Heart left ventricle (tissue), 13 donors: ENCODE results near the gene USP15.

Experiments
- POLR2A ChIP-seq, 2 donors: fragments of 450-650 bp; IDR thresholded peaks; one replicate each; pipeline ENCODE4 v1.6.1; 2017; ENCODE audit warnings: antibody characterized with exemption in 2 of 2, mild to moderate bottlenecking in 2 of 2, moderate library complexity in 2 of 2
- TF ChIP-seq, protein P1 (sequence below), 12 donors: fragments of 200-600 bp; sonication (generic) in 4 of 12; IDR thresholded peaks; one replicate each; pipeline versions ENCODE4 v1.5.0 to v1.8.0; 2018 to 2022; ENCODE audit warnings: antibody characterized with exemption in 12 of 12, mild to moderate bottlenecking in 5 of 12
- donor health status: ischemic (EF 13 %, LVEDD 7.1; RV severe dilation, severe dysfunction).
- donor health status: DM: no; HTN: yes; CAD: no.
- donor health status: DM: no; HTN: no; CAD: no.
- donor health status: ischemic (EF 25% LVEDD 6.9; RV normal size, moderate dysfunction).
- donor health status: ischemic (EF 25% LVEDD 5.7; RV mildly dilated, moderate dysfunction).
- donor health status: ischemic (EF 35%, LVEDD 5.7; RV mildly dilated, moderate dysfunction).
- donor health status: nonischemic (EF 11% LVEDD 7.7; RV severe dilation, severe dysfunction).
- donor health status: DM: yes; HTN: yes; CAD: no.
- donor health status: PGD.
- donor health status: ischemic (EF 29% LVEDD 5.4; RV normal size, mild dysfunction).
- donor health status: nonischemic (EF 23%, LVEDD 6.1; RV moderate dilation, normal function).

DNA sequence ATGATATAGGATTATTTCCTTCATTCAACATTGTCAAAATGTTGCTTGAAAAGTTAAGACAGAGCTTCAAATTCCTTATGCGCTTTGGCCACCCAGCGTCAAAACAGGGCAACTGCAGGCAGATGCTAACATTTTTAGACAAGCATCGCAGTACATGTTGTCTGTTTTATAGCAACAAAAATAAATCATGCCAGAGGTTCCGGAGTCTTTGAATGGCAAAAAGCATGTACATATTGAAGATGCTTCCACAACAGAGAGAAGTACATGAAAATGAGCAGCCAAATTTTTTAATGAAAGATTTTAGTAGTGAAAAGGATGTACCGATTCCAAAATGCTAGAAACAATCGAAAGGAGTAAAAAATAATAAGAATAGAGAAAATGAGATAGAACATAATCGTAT lies 49.8 kb upstream of the USP15 start:
- TF ChIP-seq, protein P1, sequence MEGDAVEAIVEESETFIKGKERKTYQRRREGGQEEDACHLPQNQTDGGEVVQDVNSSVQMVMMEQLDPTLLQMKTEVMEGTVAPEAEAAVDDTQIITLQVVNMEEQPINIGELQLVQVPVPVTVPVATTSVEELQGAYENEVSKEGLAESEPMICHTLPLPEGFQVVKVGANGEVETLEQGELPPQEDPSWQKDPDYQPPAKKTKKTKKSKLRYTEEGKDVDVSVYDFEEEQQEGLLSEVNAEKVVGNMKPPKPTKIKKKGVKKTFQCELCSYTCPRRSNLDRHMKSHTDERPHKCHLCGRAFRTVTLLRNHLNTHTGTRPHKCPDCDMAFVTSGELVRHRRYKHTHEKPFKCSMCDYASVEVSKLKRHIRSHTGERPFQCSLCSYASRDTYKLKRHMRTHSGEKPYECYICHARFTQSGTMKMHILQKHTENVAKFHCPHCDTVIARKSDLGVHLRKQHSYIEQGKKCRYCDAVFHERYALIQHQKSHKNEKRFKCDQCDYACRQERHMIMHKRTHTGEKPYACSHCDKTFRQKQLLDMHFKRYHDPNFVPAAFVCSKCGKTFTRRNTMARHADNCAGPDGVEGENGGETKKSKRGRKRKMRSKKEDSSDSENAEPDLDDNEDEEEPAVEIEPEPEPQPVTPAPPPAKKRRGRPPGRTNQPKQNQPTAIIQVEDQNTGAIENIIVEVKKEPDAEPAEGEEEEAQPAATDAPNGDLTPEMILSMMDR (IDR thresholded peaks at IDR 0.05) = peak; percentile 54 to 87 (median 76)
- no peak for TF ChIP-seq POLR2A (IDR thresholded peaks at IDR 0.05)
